Stimulated activated CD4-positive, alpha-beta T cell treated with anti-CD3 and anti-CD28 coated beads, Interleukin-4, amount 100 ng/mL, for 1 hour (primary cell): Measurements from ENCODE around the gene LRRC10B.

Experiments
- DNase-seq: peaks from one replicate; pipeline ENCODE4 v3.0.0-alpha.2; 2020

LRRC10B gene

DNA sequence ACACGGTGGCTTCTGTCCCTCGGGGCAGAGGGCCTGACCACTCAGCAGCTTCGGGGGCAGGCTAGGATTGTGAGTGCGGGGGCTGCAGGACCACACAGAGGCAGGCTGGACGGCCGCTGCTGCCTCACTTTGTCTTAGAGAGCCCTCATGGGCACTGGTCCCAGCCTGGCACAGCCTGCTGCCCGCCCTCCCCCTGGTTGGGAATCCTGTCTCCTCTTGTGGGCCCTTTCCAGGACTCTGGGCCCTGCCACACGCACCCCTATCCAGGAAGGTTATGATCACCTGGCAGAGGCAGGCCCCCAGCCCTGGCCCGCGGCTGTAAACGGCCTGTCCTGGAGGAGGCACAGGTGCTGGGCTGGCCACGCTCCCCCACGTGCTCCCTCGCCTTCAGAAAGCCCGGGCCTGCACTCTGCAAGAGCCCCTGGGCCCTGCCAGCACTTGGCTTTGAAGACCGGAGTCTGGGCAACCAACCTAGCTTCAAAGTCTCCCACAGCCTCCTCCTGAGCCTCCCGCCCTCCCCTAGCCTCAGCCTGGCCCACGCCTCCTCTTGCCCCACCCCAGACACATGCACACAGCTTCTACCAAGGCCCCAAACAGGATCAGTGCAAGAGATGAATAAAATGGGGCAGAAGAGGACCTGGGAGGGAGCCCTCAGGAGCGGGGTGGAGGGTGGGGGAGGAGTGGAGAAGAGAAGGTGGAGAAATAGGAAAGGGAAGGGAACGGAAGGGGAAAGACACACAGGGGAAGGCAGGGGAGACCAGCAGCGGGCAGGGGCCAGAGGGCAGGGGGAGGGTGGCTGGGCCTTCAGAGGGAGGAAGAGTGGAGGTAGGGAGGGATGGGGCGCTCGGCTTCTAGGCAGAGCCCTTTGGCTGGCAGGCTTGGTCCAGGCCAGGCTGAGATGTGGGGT lies 41.4 kb downstream of the LRRC10B start:
- DNase-seq: no peak

DNA sequence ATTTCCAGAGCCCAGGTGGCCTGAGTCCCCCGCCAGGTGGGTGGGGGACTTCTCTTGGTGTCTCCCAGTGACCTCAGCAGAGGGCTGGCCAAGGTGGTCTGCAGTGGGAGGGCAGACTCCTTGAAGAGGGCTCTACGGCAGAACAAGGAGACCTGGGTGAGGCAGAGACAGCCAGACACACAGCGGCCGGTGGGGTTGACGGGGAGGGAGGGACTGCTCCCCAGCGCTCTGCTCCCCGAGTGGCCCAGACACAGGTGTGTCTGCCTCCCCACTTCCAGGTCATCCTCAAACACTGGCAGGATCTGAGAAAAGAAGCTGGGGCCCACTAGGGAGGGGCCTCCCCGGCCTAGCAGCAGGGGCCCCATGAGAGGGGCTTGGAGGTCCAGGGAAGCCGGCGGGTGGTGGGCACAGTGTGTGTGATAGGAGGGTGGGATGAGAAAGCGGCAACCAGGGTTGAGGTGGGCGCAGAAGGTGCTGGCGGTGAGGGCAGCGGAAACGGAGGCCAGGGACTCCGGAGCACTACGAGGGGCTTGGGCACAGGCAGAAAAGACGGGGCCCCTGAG lies 42.2 kb downstream of the LRRC10B start:
- no peak for DNase-seq

DNA sequence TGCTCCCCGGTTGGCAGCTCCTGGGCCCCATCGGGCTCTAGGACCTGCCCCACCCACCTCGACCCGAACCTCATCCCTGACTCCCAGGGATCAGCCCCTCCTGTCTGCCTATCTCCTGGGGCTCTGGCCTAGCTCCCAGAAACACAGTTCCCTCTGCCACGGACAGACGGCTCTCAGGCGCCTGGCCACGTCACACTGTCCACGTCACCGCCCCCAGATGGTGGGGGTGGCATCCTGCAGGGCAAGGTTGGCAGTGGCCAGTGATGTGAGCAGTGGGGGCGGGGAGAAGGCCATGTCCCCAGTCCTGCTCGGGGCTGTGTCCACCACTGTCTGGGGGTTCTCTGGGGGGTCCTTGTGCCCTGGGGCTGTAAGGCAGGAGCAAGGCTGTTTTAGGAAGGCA lies 43.1 kb downstream of the LRRC10B start:
- no peak for DNase-seq

DNA sequence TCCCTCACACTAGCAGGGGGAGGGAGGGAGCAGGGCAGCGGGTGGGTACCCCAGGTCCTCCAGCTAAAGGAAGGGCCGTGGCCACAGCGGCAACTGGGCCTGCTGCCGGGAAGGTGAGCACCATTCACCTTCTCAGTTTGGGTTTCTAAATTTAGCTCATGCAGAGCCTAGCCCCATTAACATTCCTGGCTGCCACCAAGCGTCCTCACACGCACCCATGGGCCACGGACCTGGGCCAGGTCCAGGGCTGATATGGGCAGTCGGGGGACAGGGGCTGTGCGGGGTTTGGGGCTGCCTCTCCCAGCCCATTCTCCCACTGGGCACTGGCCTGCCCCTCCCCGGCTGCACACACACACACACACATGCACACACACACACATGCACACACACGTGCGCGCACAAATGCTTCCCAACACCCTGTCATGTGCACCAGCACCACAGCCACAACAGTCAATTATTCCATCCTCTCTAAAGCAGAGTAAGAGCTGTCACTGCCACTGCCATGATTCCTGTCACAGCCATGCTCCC lies 43.6 kb downstream of the LRRC10B start:
- no peak for DNase-seq

DNA sequence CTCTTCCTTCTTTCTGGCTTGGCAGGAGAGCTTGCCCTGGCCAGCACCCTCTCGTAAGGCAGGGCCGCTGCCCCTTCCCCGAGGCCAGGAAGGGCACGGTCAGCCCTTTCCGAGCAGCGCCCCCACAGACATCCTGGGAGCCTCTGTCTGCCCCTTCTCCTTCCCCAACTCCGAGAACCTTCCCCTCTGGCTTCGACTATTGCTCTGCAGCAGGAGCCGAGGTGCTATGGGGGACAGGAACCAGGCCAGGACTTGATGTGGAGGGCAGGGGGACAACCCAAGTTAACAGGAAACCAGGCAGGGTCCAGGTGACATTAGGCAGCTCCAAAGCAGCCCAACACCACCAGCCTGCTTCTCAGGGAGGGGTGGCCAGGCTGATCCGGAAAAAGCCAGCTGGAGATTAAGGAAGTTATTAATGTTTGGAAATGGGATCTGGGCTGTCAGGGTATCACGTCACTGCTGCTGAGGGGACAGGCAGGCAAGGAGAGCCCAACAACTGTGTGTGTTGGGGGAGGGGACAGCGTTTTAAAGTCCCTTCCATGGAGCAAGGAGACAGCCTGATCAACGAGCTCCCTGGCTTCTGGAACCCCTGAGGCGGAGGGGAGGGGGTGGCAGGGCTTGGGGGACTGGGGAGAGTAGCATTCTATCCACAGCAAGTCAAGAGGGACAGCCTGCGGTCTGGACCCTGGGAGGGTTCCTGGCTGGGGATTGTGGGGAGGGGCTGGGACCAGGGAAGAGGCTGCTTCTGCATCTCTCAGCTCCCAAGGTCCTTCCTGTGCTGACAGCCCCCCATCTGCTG lies 45.0 kb downstream of the LRRC10B start:
- no peak for DNase-seq

DNA sequence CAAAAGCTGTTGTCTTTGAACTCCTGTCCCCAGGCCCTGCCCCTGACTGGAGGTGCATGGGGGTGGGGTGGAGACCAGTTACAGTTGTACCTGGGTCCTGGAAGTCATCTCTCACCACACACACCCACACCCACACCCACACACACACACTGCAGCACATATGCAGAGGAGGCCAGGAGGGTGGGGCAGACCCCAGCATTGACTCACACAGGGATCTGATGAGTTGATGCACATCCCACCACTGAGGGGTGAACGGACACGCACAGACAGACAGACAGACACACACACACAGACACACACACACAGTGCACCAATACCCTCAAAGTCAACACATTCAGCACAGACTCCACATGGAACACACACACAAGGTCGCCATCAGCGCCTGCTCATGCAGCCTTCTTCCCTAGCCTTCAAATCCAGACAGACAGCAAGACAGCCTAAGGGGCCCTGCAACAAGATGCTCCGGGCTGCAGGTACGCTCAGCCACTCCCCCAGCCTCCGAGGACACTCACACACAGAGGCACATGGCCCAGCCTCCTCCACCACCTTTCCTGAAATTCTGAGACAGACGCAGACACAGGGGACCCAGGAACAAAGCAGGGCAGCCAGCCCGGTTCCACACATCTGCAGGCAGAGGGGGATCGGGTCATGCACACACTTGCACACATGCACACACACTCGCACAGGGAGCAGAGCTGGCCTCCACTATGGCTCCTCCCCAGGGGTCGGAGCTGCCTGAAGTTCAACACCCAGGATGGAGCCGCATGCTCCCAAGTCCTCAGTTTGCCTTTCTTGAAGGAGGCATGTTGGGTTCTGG lies 45.8 kb downstream of the LRRC10B start:
- peak; percentile 33 for DNase-seq

DNA sequence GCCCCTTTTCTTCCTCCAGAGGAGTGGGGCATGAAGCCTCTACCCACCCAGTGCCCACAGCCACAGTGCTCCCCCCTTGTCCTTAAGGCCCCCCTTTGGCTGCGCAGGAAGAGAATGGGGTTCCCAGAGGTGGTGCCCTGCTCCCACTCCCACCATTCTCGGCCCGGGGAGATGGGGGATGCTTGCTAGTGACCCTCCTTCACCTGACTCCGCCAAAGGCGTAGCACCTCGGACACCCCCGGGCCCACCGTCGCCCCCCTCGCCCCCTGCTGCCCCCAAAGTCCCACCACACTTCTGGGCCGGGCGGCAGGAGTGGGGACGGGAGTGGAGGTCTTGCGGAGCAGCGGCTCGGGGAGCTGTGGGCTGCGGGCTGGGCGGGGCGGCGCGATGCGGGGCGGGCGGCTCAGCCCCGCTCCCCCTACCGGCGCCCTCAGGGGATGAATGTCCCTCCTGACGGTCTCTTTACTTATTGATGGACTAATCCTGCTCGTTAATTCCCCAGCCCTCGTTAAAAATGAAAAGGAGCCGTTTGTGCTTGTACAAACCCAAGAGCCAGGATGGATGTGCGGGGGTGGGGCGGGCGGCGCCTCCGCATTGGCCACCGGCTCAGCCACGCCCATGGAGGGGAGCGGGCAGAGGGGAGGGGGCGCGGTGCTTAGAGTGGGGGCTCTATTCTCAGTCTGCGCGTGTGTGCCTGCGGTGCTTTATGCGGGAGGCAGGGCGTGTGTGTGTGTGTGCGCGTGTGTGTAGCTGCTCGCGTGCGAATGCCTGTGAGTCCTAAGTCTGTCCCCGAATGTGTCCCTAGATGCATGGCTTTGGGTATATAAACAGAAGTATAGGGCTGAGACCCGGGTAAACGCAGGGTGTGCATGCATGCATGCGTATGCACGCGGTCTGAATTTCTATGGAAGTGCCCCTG lies 46.8 kb downstream of the LRRC10B start:
- peak; percentile 14 for DNase-seq

DNA sequence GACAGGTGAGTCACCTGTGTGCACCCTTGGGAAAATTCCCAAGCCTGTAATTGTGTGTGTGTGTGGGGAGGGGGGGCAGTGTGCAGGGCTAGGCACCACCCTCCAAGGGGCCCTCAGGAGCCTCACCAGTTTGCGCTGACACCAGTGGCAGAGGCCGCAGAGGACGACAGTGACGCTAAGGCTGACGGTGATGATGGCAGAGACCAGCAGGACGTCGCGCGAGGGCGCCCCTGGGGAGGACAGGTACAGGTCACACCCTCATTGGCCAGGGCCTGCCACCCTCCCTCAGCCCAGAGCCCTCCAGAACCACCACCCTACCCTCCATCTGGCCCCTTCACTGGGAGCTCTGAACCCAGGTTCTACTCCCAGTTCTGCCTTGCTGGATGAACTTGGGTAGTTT lies 47.4 kb downstream of the LRRC10B start:
- DNase-seq: no peak

DNA sequence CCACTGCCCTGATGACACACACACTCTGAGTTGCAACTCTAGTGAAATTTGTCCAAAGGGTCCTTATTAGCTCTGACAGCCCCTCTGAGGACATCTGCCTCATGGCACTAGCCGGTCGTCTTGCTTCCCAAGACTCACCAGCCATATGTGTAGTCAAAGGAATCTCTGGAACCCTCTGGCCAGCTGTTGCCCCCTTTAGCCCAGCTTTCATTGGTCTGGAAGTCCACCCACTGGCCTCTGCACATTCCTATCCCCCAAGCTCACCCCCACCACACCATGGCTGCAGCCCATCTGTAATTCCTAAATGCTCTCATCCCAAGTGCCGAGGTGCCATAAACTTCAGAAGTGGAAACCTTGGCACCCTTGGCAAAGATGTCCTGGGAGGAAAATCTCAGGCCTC lies 48.1 kb downstream of the LRRC10B start:
- DNase-seq: no peak
